GM15510 (cell line): ENCODE measurements around the gene GNAI2.

Experiments
- POLR2A ChIP-seq: IDR thresholded peaks from 3 replicates; pipeline ENCODE4 v1.6.1; 2011; ENCODE audit warnings: borderline replicate concordance; ENCODE audit not compliant: insufficient read length; ENCODE audit errors: extremely low read depth

The GNAI2 gene

DNA sequence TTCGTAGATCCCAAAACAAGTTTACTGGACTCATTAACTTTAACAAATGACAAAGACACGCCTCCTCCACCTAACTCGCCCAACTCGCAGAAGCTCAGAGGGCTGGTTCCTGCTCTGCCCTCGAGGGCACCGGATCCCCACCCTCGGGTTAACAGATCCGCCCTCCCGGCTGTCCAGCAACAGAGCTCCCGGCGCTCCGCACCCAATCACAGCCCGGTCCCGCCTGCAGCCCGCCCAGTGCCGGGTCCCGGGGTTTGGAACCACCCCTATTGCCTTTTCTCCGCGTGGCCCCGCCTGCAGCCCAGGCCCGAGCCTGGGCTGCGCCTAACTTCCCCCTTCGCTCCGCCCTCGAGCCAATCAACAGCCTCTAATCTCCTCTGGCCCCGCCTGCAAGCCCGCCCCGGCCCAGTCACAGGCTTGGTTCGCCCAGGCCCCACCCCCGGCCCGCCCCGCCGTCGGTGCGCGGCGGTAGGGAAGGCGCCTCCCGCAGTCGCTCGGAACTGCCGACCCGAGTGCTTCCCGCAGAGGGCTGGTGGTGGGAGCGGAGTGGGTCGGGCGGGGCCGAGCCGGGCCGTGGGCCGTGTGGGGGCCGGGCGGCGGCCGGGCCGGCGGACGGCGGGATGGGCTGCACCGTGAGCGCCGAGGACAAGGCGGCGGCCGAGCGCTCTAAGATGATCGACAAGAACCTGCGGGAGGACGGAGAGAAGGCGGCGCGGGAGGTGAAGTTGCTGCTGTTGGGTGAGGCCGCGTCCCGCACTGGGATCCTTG, at the start of gene GNAI2:
TSS of gene GNAI2 (plus strand) at position 489 of the 768 bp plus-strand sequence. CDS start at position 621, 132 bp downstream.
- peak; percentile 98 for TF ChIP-seq POLR2A

- TF ChIP-seq POLR2A, result no peak
Observed at GRCh38 chr3:50187750-50188149, 48.3 kb upstream of the GNAI2 start.

DNA sequence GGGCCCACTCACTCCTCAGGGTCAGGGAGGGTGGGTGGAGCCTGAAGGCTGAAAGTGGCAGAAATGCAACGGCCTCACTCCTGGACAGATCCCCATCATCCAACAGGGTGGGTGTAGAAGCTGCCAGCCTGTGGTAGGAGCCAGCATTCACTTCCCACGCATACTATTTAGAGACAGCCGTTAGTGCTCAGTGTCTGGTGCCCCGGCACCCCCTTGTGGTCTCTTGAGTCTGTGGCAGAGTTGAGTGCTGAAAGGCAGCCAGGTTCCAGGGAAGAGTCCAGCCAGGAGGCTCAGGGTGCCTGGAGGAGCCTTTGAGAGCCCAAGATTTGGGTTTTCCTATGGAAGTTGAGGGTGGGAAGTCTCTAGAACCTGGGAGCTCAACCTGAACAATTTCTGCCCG, 46.7 kb upstream of the GNAI2 start:
- no peak for TF ChIP-seq POLR2A

DNA sequence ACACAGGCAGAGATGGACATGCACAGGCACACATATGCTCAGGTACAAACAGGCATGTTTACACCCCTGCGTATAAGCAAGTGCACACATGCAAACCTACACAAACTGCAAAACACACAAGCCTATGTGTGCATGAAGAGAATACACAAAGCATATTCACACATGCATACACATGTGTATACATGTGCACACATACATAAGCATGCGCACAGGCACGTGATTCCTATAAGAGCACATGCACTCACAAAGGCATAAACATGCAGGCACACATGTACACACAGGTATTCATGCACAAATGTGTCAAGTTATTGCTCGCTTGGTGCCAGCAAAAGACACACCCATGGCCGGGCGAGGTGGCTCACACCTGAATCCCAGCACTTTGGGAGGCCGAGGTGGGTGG, 46.0 kb upstream of the GNAI2 start:
- TF ChIP-seq POLR2A, result no peak

GRCh38 chr3:50190936-50191660, 44.9 kb upstream of the GNAI2 start, which contains the start of gene GNAT1:
TSS of gene GNAT1 (plus strand) at chr3:50191610. CDS start at chr3:50191726, 116 bp downstream.
- no peak for TF ChIP-seq POLR2A

GRCh38 chr3:50192124-50192523, 43.9 kb upstream of the GNAI2 start:
- no peak for TF ChIP-seq POLR2A

- no peak for TF ChIP-seq POLR2A
Observed at GRCh38 chr3:50192689-50193141, 43.3 kb upstream of the GNAI2 start.

GRCh38 chr3:50193286-50193685, 42.7 kb upstream of the GNAI2 start:
- no peak for TF ChIP-seq POLR2A

DNA sequence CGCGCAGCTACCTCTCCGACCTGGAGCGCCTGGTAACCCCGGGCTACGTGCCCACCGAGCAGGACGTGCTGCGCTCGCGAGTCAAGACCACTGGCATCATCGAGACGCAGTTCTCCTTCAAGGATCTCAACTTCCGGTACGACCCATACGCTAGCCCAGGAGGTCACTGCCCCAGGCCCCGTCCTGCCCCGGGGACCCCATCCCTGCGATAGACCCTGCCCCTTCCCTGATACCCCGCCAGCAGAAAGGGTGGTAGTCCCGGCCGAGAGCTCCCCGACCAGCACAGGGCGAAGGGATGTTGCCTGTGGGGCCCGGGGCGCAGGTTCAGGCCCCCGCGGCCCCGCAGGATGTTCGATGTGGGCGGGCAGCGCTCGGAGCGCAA, 42.3 kb upstream of the GNAI2 start:
- no peak for TF ChIP-seq POLR2A

DNA sequence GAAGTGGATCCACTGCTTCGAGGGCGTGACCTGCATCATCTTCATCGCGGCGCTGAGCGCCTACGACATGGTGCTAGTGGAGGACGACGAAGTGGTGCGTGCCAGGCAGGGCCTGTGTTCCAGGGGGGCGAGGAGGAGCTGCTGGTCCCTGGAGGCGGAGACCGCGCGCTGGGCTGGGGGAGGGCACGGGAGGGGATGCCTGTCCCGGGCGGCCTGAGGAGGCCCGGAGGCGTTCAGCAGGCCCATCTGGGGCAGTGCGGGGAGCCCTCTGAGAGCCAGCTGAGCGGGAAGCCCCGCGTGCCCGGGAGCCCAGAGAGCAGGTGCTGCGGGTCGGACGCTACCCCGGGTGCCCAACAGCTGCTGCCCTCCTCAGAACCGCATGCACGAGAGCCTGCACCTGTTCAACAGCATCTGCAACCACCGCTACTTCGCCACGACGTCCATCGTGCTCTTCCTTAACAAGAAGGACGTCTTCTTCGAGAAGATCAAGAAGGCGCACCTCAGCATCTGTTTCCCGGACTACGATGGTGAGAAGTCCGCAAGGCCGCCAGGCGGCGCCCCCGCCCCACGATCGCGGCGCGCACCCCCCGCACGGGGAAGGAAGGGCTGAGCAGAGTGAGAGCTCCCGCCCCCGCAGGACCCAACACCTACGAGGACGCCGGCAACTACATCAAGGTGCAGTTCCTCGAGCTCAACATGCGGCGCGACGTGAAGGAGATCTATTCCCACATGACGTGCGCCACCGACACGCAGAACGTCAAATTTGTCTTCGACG, 41.7 kb upstream of the GNAI2 start:
- TF ChIP-seq POLR2A, result no peak

DNA sequence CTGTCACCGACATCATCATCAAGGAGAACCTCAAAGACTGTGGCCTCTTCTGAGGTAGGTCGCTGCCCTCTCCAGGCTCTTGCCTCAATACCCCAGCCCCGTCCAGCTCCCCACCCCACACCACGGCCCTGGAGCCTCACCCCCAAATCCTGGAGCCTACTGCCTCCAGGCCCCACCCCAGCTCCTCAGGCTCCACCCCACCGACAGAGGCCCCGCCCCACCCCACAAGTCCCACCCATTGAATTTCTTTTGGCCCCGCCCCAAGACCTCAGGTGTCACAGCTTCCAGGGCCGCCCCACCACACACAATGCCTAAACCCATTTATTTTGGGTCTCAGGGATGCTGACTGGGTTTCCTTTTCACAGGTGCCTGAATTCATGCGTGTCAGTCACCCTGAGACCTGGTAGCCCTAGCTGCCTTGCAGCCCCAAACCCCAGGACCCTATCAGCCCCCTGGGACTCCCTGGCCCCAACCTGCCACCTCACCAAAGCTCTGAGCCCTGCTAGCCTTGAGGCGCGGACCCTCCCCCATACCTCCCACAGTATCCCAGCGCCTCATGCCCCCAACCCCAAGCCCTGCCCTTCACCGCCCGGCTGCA, 41.0 kb upstream of the GNAI2 start:
- TF ChIP-seq POLR2A, result no peak

DNA sequence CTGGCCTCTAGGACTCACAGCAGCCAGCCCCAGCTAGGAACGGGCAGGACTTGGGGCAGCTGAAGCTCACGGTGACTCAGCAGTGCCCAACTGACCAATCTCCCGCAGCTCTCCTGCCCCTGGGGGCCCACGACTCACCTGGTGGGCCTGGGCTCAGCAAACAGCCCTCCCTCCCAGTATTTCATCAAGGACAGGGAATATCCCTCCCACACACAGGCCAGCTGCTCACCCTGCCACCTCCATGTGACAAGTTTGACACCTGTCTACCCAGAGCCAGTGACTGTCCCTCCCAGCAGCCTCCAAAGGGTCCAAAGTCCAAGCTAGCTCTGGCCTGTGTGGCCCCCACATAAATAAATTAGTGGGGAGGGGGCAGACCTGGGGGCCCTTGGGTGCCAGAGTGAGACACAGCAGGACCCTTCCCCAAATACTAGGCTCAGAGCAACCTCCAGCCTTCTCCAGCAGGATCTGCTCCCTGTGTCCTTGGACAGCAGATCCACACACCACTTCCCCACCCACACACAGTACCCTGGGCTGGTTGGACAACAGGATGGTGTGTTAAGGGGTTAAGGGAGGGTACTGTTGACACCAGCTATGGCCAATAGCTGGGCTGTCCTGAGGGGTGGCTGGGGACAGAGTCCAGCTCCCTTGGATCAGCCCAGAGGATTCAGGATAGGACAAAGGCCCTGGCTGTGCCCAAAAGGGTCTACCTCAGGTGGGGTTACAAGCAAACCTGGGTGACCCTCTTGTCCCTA, 40.3 kb upstream of the GNAI2 start:
- no peak for TF ChIP-seq POLR2A

- no peak for TF ChIP-seq POLR2A
Observed at GRCh38 chr3:50196253-50196801, 39.7 kb upstream of the GNAI2 start.
